Measurements from ENCODE around the gene RNASE2. TPM values are rescaled to one million over a fixed set of nuclear protein-coding genes. Genes with fewer than 3 reads are reported as not detected.
A peak's percentile ranks its signal among the peaks of the same experiment; 100 is the strongest.
"Not testable (repeated sequence)": the region's sequence is repeated elsewhere in the genome, so short reads cannot be mapped to it uniquely, and the experiment has no call there.

The RNASE2 gene
- total RNA-seq: 1 to 10 TPM in 1 of 2 donors, not detected in 1; 1.2 TPM
- 0 to 1.1 reads per million in 2 donors for total RNA-seq

GRCh38 chr14:20954736-20955537 is at the start of gene RNASE2:
Gene RNASE2, plus strand, starts transcription at chr14:20955487. Its CDS starts 285 bp downstream, at chr14:20955772.
- not testable (repeated sequence) for DNase-seq; H3K27ac Mint-ChIP-seq; H3K36me3 Mint-ChIP-seq (ENCODE audit: low read depth); H3K9me3 ChIP-seq (ENCODE audit: control insufficient read depth, low read length, poor library complexity, severe bottlenecking); ATAC-seq
- H3K27me3 Mint-ChIP-seq: peaks cover 42% of the 10 kb centered on the region
- H3K4me3 Mint-ChIP-seq: peak within 1 kb of the TSS; percentile 2
- peaks cover 15% of the 10 kb centered on the region for H3K4me1 Mint-ChIP-seq

- Mint-ChIP-seq H3K4me1 (no peaks in the 10 kb centered on the region), H3K4me3 (no peak overlapping the region), H3K36me3 (ENCODE audit: low read depth) (peaks cover 2% of the 10 kb centered on the region), H3K27me3 (peaks cover 34% of the 10 kb centered on the region), H3K27ac (no peak overlapping the region)
- ATAC-seq (no peak), DNase-seq (no peak)
- H3K9me3 ChIP-seq (ENCODE audit: control insufficient read depth, low read length, poor library complexity, severe bottlenecking): no peaks in the 10 kb centered on the region
Measured at GRCh38 chr14:20905676-20906075, 49.6 kb upstream of the RNASE2 start.

GRCh38 chr14:20907214-20907613 is 48.1 kb upstream of the RNASE2 start:
- H3K27ac Mint-ChIP-seq: no peak overlapping the region
- no peak for ATAC-seq
- no peaks in the 10 kb centered on the region for H3K9me3 ChIP-seq (ENCODE audit: control insufficient read depth, low read length, poor library complexity, severe bottlenecking)
- peaks cover 2% of the 10 kb centered on the region for H3K36me3 Mint-ChIP-seq (ENCODE audit: low read depth)
- no peaks in the 10 kb centered on the region for H3K4me1 Mint-ChIP-seq
- no peak overlapping the region for H3K4me3 Mint-ChIP-seq
- peaks cover 32% of the 10 kb centered on the region for H3K27me3 Mint-ChIP-seq
- DNase-seq: no peak

- not testable (repeated sequence) for DNase-seq; H3K27ac Mint-ChIP-seq; H3K9me3 ChIP-seq (ENCODE audit: control insufficient read depth, low read length, poor library complexity, severe bottlenecking); ATAC-seq; H3K4me3 Mint-ChIP-seq; H3K36me3 Mint-ChIP-seq (ENCODE audit: low read depth); H3K4me1 Mint-ChIP-seq
- peaks cover 30% of the 10 kb centered on the region for H3K27me3 Mint-ChIP-seq
Measured at GRCh38 chr14:20910822-20911221, 44.5 kb upstream of the RNASE2 start.

GRCh38 chr14:20919038-20919756 is 36.1 kb upstream of the RNASE2 start:
- not testable (repeated sequence) for ATAC-seq; H3K4me1 Mint-ChIP-seq; H3K36me3 Mint-ChIP-seq (ENCODE audit: low read depth); H3K4me3 Mint-ChIP-seq; DNase-seq; H3K9me3 ChIP-seq (ENCODE audit: control insufficient read depth, low read length, poor library complexity, severe bottlenecking); H3K27ac Mint-ChIP-seq
- H3K27me3 Mint-ChIP-seq: peaks cover 36% of the 10 kb centered on the region

- not testable (repeated sequence) for H3K4me3 Mint-ChIP-seq; H3K27ac Mint-ChIP-seq; H3K9me3 ChIP-seq (ENCODE audit: control insufficient read depth, low read length, poor library complexity, severe bottlenecking); H3K4me1 Mint-ChIP-seq; DNase-seq; ATAC-seq; H3K36me3 Mint-ChIP-seq (ENCODE audit: low read depth)
- H3K27me3 Mint-ChIP-seq: peaks cover 16% of the 10 kb centered on the region
Measured at GRCh38 chr14:20923766-20924297, 31.5 kb upstream of the RNASE2 start.

- Mint-ChIP-seq H3K4me3 (no peak overlapping the region), H3K27ac (peak overlapping the region; percentile 62), H3K4me1 (no peaks in the 10 kb centered on the region), H3K27me3 (peaks cover 22% of the 10 kb centered on the region), H3K36me3 (ENCODE audit: low read depth) (no peaks in the 10 kb centered on the region)
- no peak for ATAC-seq
- no peak for DNase-seq
- no peaks in the 10 kb centered on the region for H3K9me3 ChIP-seq (ENCODE audit: control insufficient read depth, low read length, poor library complexity, severe bottlenecking)
Measured at GRCh38 chr14:20934148-20934762, 21.0 kb upstream of the RNASE2 start.

- H3K27ac Mint-ChIP-seq: no peak overlapping the region
Measured at GRCh38 chr14:20935303-20935984, 19.8 kb upstream of the RNASE2 start.

GRCh38 chr14:20945146-20945545 is 10.1 kb upstream of the RNASE2 start:
- H3K27ac Mint-ChIP-seq; H3K36me3 Mint-ChIP-seq (ENCODE audit: low read depth); H3K9me3 ChIP-seq (ENCODE audit: control insufficient read depth, low read length, poor library complexity, severe bottlenecking); DNase-seq; H3K4me3 Mint-ChIP-seq; H3K4me1 Mint-ChIP-seq; ATAC-seq: not testable (repeated sequence)
- H3K27me3 Mint-ChIP-seq: peaks cover 36% of the 10 kb centered on the region

More at GRCh38 chr14:20935303-20935984, 19.8 kb upstream of the RNASE2 start:
- DNase-seq: no peak
- H3K4me3 Mint-ChIP-seq: no peak overlapping the region
- no peaks in the 10 kb centered on the region for H3K4me1 Mint-ChIP-seq
- no peak for ATAC-seq
- peaks cover 19% of the 10 kb centered on the region for H3K27me3 Mint-ChIP-seq
- H3K36me3 Mint-ChIP-seq (ENCODE audit: low read depth): no peaks in the 10 kb centered on the region
- no peaks in the 10 kb centered on the region for H3K9me3 ChIP-seq (ENCODE audit: control insufficient read depth, low read length, poor library complexity, severe bottlenecking)

GRCh38 chr14:20946707-20947106 is 8.6 kb upstream of the RNASE2 start:
- not testable (repeated sequence) for H3K36me3 Mint-ChIP-seq (ENCODE audit: low read depth); DNase-seq; H3K9me3 ChIP-seq (ENCODE audit: control insufficient read depth, low read length, poor library complexity, severe bottlenecking); ATAC-seq; H3K4me3 Mint-ChIP-seq; H3K4me1 Mint-ChIP-seq; H3K27ac Mint-ChIP-seq
- peaks cover 34% of the 10 kb centered on the region for H3K27me3 Mint-ChIP-seq

- ATAC-seq; DNase-seq; H3K9me3 ChIP-seq (ENCODE audit: control insufficient read depth, low read length, poor library complexity, severe bottlenecking); H3K4me3 Mint-ChIP-seq; H3K27ac Mint-ChIP-seq; H3K36me3 Mint-ChIP-seq (ENCODE audit: low read depth): not testable (repeated sequence)
- Mint-ChIP-seq H3K4me1 (peaks cover 18% of the 10 kb centered on the region), H3K27me3 (peaks cover 37% of the 10 kb centered on the region)
Measured at GRCh38 chr14:20955538-20955873, 219 bp downstream of the RNASE2 start.

- no peaks in the 10 kb centered on the region for H3K9me3 ChIP-seq (ENCODE audit: control insufficient read depth, low read length, poor library complexity, severe bottlenecking)
- no peak overlapping the region for H3K27ac Mint-ChIP-seq
- no peaks in the 10 kb centered on the region for H3K36me3 Mint-ChIP-seq (ENCODE audit: low read depth)
- ATAC-seq (no peak), DNase-seq (no peak)
- peaks cover 24% of the 10 kb centered on the region for H3K4me1 Mint-ChIP-seq
- peaks cover 39% of the 10 kb centered on the region for H3K27me3 Mint-ChIP-seq
- H3K4me3 Mint-ChIP-seq: peak overlapping the region; percentile 2
Measured at GRCh38 chr14:20956376-20956976, 1.2 kb downstream of the RNASE2 start.

All from T-helper 17 cell (primary cell).